ENCODE measurements around the gene SEMA4B.

- TF ChIP-seq CTCF (IDR thresholded peaks at IDR 0.05) (no peak), POLR2AphosphoS5 (IDR thresholded peaks at IDR 0.05) (no peak), POLR2A (IDR thresholded peaks at IDR 0.05) (no peak), EP300 (IDR thresholded peaks at IDR 0.05) (no peak)
Observed at GRCh38 chr15:90212221-90213098, 11.3 kb downstream of the SEMA4B start.
